GM23248 (cell line): ENCODE data around the gene RARB.

Source experiments
- EZH2 ChIP-seq: fragments of 200-600 bp; sonication (generic); IDR thresholded peaks from 2 replicates; pipeline ENCODE4 v1.6.1; 2018; ENCODE audit warnings: antibody characterized with exemption, mild to moderate bottlenecking; ENCODE audit not compliant: insufficient read depth, poor library complexity, severe bottlenecking
- EZH2phosphoT487 ChIP-seq: fragments of 200-600 bp; sonication (generic); IDR thresholded peaks from 2 replicates; pipeline ENCODE4 v1.6.1; 2018; ENCODE audit warnings: antibody characterized with exemption, moderate library complexity, mild to moderate bottlenecking, low read depth; ENCODE audit not compliant: insufficient read depth

DNA sequence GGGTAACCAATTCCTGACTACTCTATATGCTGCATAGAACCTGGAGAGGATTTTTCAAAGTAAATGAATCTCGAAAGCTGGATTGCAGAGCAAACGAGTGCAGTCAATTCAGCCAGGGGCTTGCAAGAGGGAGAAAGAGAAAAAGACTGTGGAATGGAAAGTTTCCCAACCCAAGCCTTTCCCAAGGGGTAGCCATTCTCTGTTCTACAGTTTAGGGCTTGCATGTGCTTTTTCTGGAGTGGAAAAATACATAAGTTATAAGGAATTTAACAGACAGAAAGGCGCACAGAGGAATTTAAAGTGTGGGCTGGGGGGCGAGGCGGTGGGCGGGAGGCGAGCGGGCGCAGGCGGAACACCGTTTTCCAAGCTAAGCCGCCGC is 511 bp upstream of the RARB start:
- TF ChIP-seq EZH2phosphoT487 (no peak), EZH2 (no peak)
